HepG2 (cell line): ENCODE measurements around the gene ANKMY2. TPM values are rescaled to one million over a fixed set of nuclear protein-coding genes. Genes with fewer than 3 reads are reported as not detected.

Experiments used
- ATAC-seq: fragments of 200-7000 bp; cut with Tn5 transposase; 3 replicates; pipeline ENCODE4 v1.9.1; 2020; ENCODE audit warnings: mild to moderate bottlenecking, moderate library complexity
- BruUV-seq: library from RNA; stranded (reverse); fragments of 400-500 nt; replicated peaks from 2 replicates; lab custom pipeline; 2021; lab: Mats Ljungman, UMichigan
- CTCF ChIA-PET: fragments of 300-600 bp; formaldehyde crosslinking; extraction: SDS; loops from one replicate; lab custom pipeline; 2021; ENCODE audit warnings: low total read pairs, inconsistent platforms, low intra/inter-chr PET ratio; lab: Yijun Ruan, JAX
- POLR2A ChIA-PET: fragments of 350-600 bp; sonication (Branson Sonifier 250); formaldehyde crosslinking; loops from one replicate; lab custom pipeline; 2020; ENCODE audit warnings: antibody characterized with exemption, inconsistent platforms; lab: Yijun Ruan, JAX
- DNase-seq: peaks from one replicate; pipeline ENCODE4 v3.0.0-alpha.2; 2015; ENCODE audit warnings: low spot score
- FAIRE-seq: peaks from 3 replicates; lab custom pipeline; 2011; peaks lifted over from hg19 to GRCh38; lab: Jason Lieb, UNC
- H2AFZ ChIP-seq: one replicate; pipeline ENCODE4 v1.6.1; 2011; ENCODE audit warnings: low read length, inconsistent platforms
- H3K27ac ChIP-seq: fragments of 300-600 bp; 3 replicates; pipeline ENCODE4 v1.8.0; 2011; ENCODE audit warnings: mixed run types, mild to moderate bottlenecking, mixed read lengths, low read length, inconsistent platforms; ENCODE audit not compliant: insufficient read depth; ENCODE audit errors: extremely low read length
- H3K27me3 ChIP-seq, 2 experiments: fragments of 200-600 bp in 1 of 2; 2 replicates in 1 of 2; 3 replicates in 1 of 2; pipeline versions ENCODE4 v1.6.0 to v1.8.0; 2011; ENCODE audit warnings: low read length in 2 of 2, mild to moderate bottlenecking in 2 of 2, moderate library complexity in 2 of 2, inconsistent platforms in 1 of 2; ENCODE audit not compliant: insufficient read depth in 2 of 2, control insufficient read depth in 1 of 2
- H3K36me3 ChIP-seq, 2 experiments: fragments of 200-600 bp in 1 of 2; replicated peaks in 1 of 2; 2 replicates in 1 of 2; 3 replicates in 1 of 2; pipeline versions ENCODE4 v1.5.1 to v1.8.0; 2011; ENCODE audit warnings: low read length in 2 of 2, inconsistent platforms in 1 of 2; ENCODE audit not compliant: insufficient read depth in 2 of 2, control insufficient read depth in 1 of 2
- H3K4me1 ChIP-seq: 2 replicates; pipeline ENCODE4 v1.5.1; 2012; ENCODE audit warnings: low read length, inconsistent platforms; ENCODE audit not compliant: insufficient read depth
- H3K4me2 ChIP-seq: 2 replicates; pipeline ENCODE4 v1.6.0; 2011; ENCODE audit warnings: low read depth, low read length, inconsistent platforms
- H3K4me3 ChIP-seq, 3 experiments: fragments of 200-600 bp in 1 of 3; sonication (generic), shearing (Covaris generic) in 1 of 3; replicated peaks in 1 of 3; 2 replicates each; pipeline ENCODE4 v1.5.1; 2011 to 2016; ENCODE audit warnings: low read length in 3 of 3, inconsistent platforms in 2 of 3, low read depth in 2 of 3, mild to moderate bottlenecking in 2 of 3, control low read depth in 1 of 3, mixed read lengths in 1 of 3; ENCODE audit not compliant: insufficient read depth in 1 of 3
- H3K79me2 ChIP-seq: one replicate; pipeline ENCODE4 v1.6.1; 2011; ENCODE audit warnings: low read length, inconsistent platforms; ENCODE audit not compliant: insufficient read depth
- H3K9ac ChIP-seq: 2 replicates; pipeline ENCODE4 v1.6.0; 2011; ENCODE audit warnings: mild to moderate bottlenecking, low read depth, low read length, inconsistent platforms; ENCODE audit not compliant: insufficient read depth
- H3K9me3 ChIP-seq: 2 replicates; pipeline ENCODE4 v1.5.1; 2012; ENCODE audit warnings: mild to moderate bottlenecking, low read length
- H4K20me1 ChIP-seq: 2 replicates; pipeline ENCODE4 v1.6.0; 2011; ENCODE audit warnings: inconsistent platforms, mild to moderate bottlenecking, low read length, moderate library complexity; ENCODE audit not compliant: insufficient read depth
- AKAP8 ChIP-seq: sonication (generic); formaldehyde crosslinking; IDR thresholded peaks from 2 replicates; pipeline ENCODE4 v1.5.1; 2020; ENCODE audit warnings: mild to moderate bottlenecking, missing genetic modification reagents
- EP300 ChIP-seq, 3 experiments: sonication (generic) in 1 of 3; formaldehyde crosslinking in 1 of 3; IDR thresholded peaks; 2 replicates each; pipeline versions ENCODE4 v1.5.1 to v1.6.1; 2011 to 2020; ENCODE audit warnings: low read depth in 2 of 3, low read length in 2 of 3, borderline replicate concordance in 1 of 3, improper control_type of control experiment in 1 of 3, mild to moderate bottlenecking in 1 of 3, missing genetic modification reagents in 1 of 3, moderate library complexity in 1 of 3
- HNF4G ChIP-seq, 2 experiments: sonication (generic) in 1 of 2; formaldehyde crosslinking in 1 of 2; IDR thresholded peaks; 2 replicates each; pipeline versions ENCODE4 v1.4.0 to v1.6.1; 2011 to 2020; ENCODE audit warnings: borderline replicate concordance in 2 of 2, low read depth in 2 of 2, mild to moderate bottlenecking in 2 of 2, low read length in 1 of 2, missing genetic modification reagents in 1 of 2, moderate library complexity in 1 of 2
- MNT ChIP-seq: fragments of 450-650 bp; IDR thresholded peaks from 2 replicates; pipeline ENCODE4 v1.6.1; 2016
- NR2F1 ChIP-seq, 2 experiments: fragments of 450-650 bp in 1 of 2; formaldehyde crosslinking in 1 of 2; IDR thresholded peaks; 2 replicates each; pipeline versions ENCODE4 v1.5.0 to v1.6.1; 2016 to 2020; ENCODE audit warnings: mild to moderate bottlenecking in 1 of 2, missing compliant biosample characterization in 1 of 2, missing genetic modification reagents in 1 of 2, moderate library complexity in 1 of 2
- POGZ ChIP-seq: sonication (generic); formaldehyde crosslinking; IDR thresholded peaks from 2 replicates; pipeline ENCODE4 v1.4.0; 2020; ENCODE audit warnings: mild to moderate bottlenecking, missing genetic modification reagents
- PRDM10 ChIP-seq: sonication (generic); formaldehyde crosslinking; IDR thresholded peaks from 2 replicates; pipeline ENCODE4 v1.4.0; 2020; ENCODE audit warnings: low read depth, missing genetic modification reagents
- SAP130 ChIP-seq: IDR thresholded peaks from 2 replicates; pipeline ENCODE4 v1.6.1; 2016; ENCODE audit warnings: low read depth
- SOX6 ChIP-seq, 2 experiments: fragments of 450-650 bp in 1 of 2; sonication (generic) in 1 of 2; formaldehyde crosslinking in 1 of 2; IDR thresholded peaks; 2 replicates each; pipeline versions ENCODE4 v1.4.0 to v1.6.1; 2017 to 2020; ENCODE audit warnings: antibody characterized with exemption in 1 of 2, mild to moderate bottlenecking in 1 of 2, missing genetic modification reagents in 1 of 2
- ZBTB7A ChIP-seq: sonication (generic); formaldehyde crosslinking; IDR thresholded peaks from 2 replicates; pipeline ENCODE4 v1.8.0; 2022; ENCODE audit warnings: mild to moderate bottlenecking, missing genetic modification reagents
- ZMYM4 ChIP-seq: sonication (generic); formaldehyde crosslinking; IDR thresholded peaks from 2 replicates; pipeline ENCODE4 v1.8.1; 2023; ENCODE audit warnings: mild to moderate bottlenecking, missing genetic modification reagents
- ZNF292 ChIP-seq: sonication (generic); formaldehyde crosslinking; IDR thresholded peaks from 2 replicates; pipeline ENCODE4 v1.8.1; 2022; ENCODE audit warnings: mild to moderate bottlenecking, low read depth, missing genetic modification reagents, borderline replicate concordance
- ZNF331 ChIP-seq: sonication (generic); formaldehyde crosslinking; IDR thresholded peaks from 2 replicates; pipeline ENCODE4 v1.4.0; 2020; ENCODE audit warnings: missing genetic modification reagents
- ZNF652 ChIP-seq: IDR thresholded peaks from 2 replicates; pipeline ENCODE4 v1.6.1; 2016; ENCODE audit warnings: low read depth, borderline replicate concordance
- WGBS: methylation state at CpG from one replicate; pipeline ENCODE4 v1.1.6; 2017; ENCODE audit warnings: low lambda C conversion rate; 5-methylcytosine and 5-hydroxymethylcytosine counted together
- in situ Hi-C: cut with HindIII; loops from 2 replicates; pipeline ENCODE4 v1.10.0; 2017; ENCODE audit warnings: low pct_unique_long_range_greater_than_20kb; ENCODE audit not compliant: extremely low pct_ligation_motif_present
- intact Hi-C: fragments of 100-400 bp; cut with micrococcal nuclease; formaldehyde crosslinking; loops from one replicate; pipeline ENCODE4 v1.10.0; 2022; ENCODE audit not compliant: unreplicated experiment
- polyA plus RNA-seq, 8 experiments: library from polyadenylated mRNA; depleted of rRNA in 3 of 8; stranded (reverse) in 7 of 8; unstranded in 1 of 8; fragments of >200 nt; fragmentation: Illumina TruSeq in 4 of 8; extraction: Trizol in 4 of 8; gene quantifications; 2 replicates each; pipeline versions ENCODE4 v1.2.1 to v1.2.3, GENCODE V29; 2011 to 2016; ENCODE audit warnings: low read depth in 4 of 8, missing spikeins in 1 of 8, mixed read lengths in 1 of 8; ENCODE audit not compliant: insufficient read depth in 1 of 8
- total RNA-seq, 5 experiments: library from RNA; depleted of rRNA; stranded (reverse); fragments of >200 nt; fragmentation: Illumina TruSeq; extraction: Trizol; gene quantifications; 2 replicates each; pipeline ENCODE4 v1.2.3, GENCODE V29; 2016; ENCODE audit warnings: low read depth in 1 of 5

The ANKMY2 gene
- total and polyA plus RNA-seq, 2 of the 13 experiments (the other 11 are each of a cell fraction or from before 2014, with no cell fraction given) = 12.2 to 21.6 TPM

- no TSS peak for BruUV-seq
- Histone ChIP-seq H3K9ac (peak overlapping the region; percentile 20), H3K27me3 (no peaks in the 10 kb centered on the region; a peak in 1 of 5 replicates), H3K27ac (peak overlapping the region; percentile 38), H2AFZ (no peak overlapping the region), H3K79me2 (peaks cover 82% of the 10 kb centered on the region), H3K4me1 (peaks cover 66% of the 10 kb centered on the region), H3K4me3 (peak overlapping the region; percentile 13 to 41 (median 27); a peak in 3 of 6 replicates), H4K20me1 (peaks cover 26% of the 10 kb centered on the region), H3K9me3 (no peaks in the 10 kb centered on the region), H3K36me3 (no peaks in the 10 kb centered on the region), H3K4me2 (peak overlapping the region; percentile 79)
- intact Hi-C loops (no loop called here), in situ Hi-C loops (no loop called here)
- peak; percentile 17; the same call in 2 of the 3 replicates for ATAC-seq
- ChIA-PET CTCF (no interaction called here), POLR2A (no interaction called here)
- WGBS = 0% methylated on average over 1 of the region's 1 CpG
- no peak for FAIRE-seq
- DNase-seq = peak; percentile 23
- no peak for TF ChIP-seq EP300 (IDR thresholded peaks at IDR 0.05; ENCODE audit: low read depth in 2 of 2, low read length in 2 of 2)
- no peak for TF ChIP-seq EP300 (CRISPR knock-in tag; IDR thresholded peaks at IDR 0.05; ENCODE audit: borderline replicate concordance)
- TF ChIP-seq ZNF292 (CRISPR knock-in tag) = 0 out of 2 replicates have a peak, but pooled peaks have one; percentile 28
- TF ChIP-seq SOX6 (IDR thresholded peaks at IDR 0.05) = no peak
- TF ChIP-seq SOX6 (CRISPR knock-in tag; IDR thresholded peaks at IDR 0.05) = peak; percentile 40
- no peak for TF ChIP-seq AKAP8 (CRISPR knock-in tag)
- no peak for TF ChIP-seq ZBTB7A (CRISPR knock-in tag)
- peak; percentile 56 for TF ChIP-seq POGZ (CRISPR knock-in tag)
- TF ChIP-seq HNF4G (IDR thresholded peaks at IDR 0.05; ENCODE audit: borderline replicate concordance, low read depth, low read length) = peak; percentile 10; the same call in 1 of the 2 replicates
- TF ChIP-seq HNF4G (CRISPR knock-in tag; IDR thresholded peaks at IDR 0.05; ENCODE audit: borderline replicate concordance, low read depth) = no peak
- 0 out of 2 replicates have a peak, but pooled peaks have one; percentile 32 for TF ChIP-seq SAP130 (CRISPR knock-in tag)
- TF ChIP-seq ZNF652 = no peak
- TF ChIP-seq MNT = no peak
- 0 out of 4 replicates have a peak, but pooled peaks of 1 of the 2 experiments have one; percentile 25 for TF ChIP-seq NR2F1 (CRISPR knock-in tag; IDR thresholded peaks at IDR 0.05)
- 0 out of 2 replicates have a peak, but pooled peaks have one; percentile 16 for TF ChIP-seq ZNF331 (CRISPR knock-in tag)
- TF ChIP-seq PRDM10 = peak; percentile 86
- TF ChIP-seq ZMYM4 = 0 out of 2 replicates have a peak, but pooled peaks have one; percentile 23
These were observed 3.0 kb upstream of the ANKMY2 start for GRCh38 chr7:16648551-16648950.
